ENCODE data around the gene NKD2. TPM values are rescaled to one million over a fixed set of nuclear protein-coding genes. Genes with fewer than 3 reads are reported as not detected.

Gene NKD2
- total and polyA plus RNA-seq, 2 experiments from 2014 or later = 9.0 to 11.9 TPM

DNA sequence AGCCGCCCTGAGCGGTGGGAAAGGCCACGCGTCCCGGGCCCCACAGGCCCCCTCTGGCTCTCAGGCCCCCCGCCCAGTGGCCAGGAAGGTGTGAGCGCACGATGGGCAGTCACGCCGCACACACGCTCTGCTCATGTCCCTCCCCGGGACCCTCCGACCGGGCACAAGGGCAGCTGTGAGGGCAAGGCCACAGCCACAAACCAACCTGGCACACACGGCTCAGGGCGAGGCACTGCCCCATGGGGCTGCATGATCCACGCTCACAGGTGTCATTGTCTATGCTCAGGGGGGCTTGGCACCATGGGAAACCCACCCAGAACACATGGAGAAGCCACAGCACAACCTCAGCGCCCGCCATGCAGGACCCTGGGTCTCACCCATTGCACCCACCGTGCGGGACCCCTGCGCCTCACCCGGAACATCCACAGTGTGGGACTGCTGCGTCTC lies 52.0 kb downstream of the NKD2 start:
- ATAC-seq = no peak
- peaks cover 2% of the 10 kb centered on the region for H3K27me3 Mint-ChIP-seq (ENCODE audit: insufficient read depth, low read depth, poor library complexity)
- Histone ChIP-seq H4K20me1 (replicated peaks; ENCODE audit: insufficient read depth) (no peaks in the 10 kb centered on the region), H3K4me3 (no peak overlapping the region), H3K79me2 (replicated peaks; ENCODE audit: insufficient read depth) (no peaks in the 10 kb centered on the region), H3K9me2 (ENCODE audit: insufficient read depth) (no peaks in the 10 kb centered on the region), H3K4me2 (no peak overlapping the region), H3K27ac (ENCODE audit: low read depth) (no peak overlapping the region), H3K27me3 (ENCODE audit: insufficient read depth) (no peaks in the 10 kb centered on the region), H3K36me3 (ENCODE audit: insufficient read depth) (no peaks in the 10 kb centered on the region), H3F3A (replicated peaks; ENCODE audit: low read depth) (no peaks in the 10 kb centered on the region), H2AFZ (no peak overlapping the region), H3K4me1 (ENCODE audit: insufficient read depth) (no peaks in the 10 kb centered on the region)
- H3K4me3 Mint-ChIP-seq = no peak overlapping the region
- H3K27ac Mint-ChIP-seq = no peak overlapping the region
- peaks cover 21% of the 10 kb centered on the region for H3K36me3 Mint-ChIP-seq (ENCODE audit: low read depth)
- H3K4me1 Mint-ChIP-seq = no peaks in the 10 kb centered on the region
- TF ChIP-seq, protein P1, sequence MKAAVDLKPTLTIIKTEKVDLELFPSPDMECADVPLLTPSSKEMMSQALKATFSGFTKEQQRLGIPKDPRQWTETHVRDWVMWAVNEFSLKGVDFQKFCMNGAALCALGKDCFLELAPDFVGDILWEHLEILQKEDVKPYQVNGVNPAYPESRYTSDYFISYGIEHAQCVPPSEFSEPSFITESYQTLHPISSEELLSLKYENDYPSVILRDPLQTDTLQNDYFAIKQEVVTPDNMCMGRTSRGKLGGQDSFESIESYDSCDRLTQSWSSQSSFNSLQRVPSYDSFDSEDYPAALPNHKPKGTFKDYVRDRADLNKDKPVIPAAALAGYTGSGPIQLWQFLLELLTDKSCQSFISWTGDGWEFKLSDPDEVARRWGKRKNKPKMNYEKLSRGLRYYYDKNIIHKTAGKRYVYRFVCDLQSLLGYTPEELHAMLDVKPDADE (IDR thresholded peaks at IDR 0.05) = no peak
- TF ChIP-seq CREB1 (CRISPR knock-in tag; IDR thresholded peaks at IDR 0.05; ENCODE audit: low read depth) (no peak), NANOG (IDR thresholded peaks at IDR 0.05; ENCODE audit: borderline replicate concordance) (no peak), STAT1 (IDR thresholded peaks at IDR 0.05; ENCODE audit: unreplicated experiment) (no peak), EZH2 (IDR thresholded peaks at IDR 0.05; ENCODE audit: low read depth, unreplicated experiment) (no peak), JUNB (IDR thresholded peaks at IDR 0.05; ENCODE audit: unreplicated experiment) (no peak), ZNF114 (CRISPR knock-in tag; IDR thresholded peaks at IDR 0.05) (no peak), EZH2phosphoT487 (IDR thresholded peaks at IDR 0.05; ENCODE audit: unreplicated experiment) (no peak), POLR2AphosphoS5 (IDR thresholded peaks at IDR 0.05; ENCODE audit: low read depth) (no peak), ZNF331 (CRISPR knock-in tag; IDR thresholded peaks at IDR 0.05; ENCODE audit: low read depth) (no peak)
- TF ChIP-seq, protein P2, sequence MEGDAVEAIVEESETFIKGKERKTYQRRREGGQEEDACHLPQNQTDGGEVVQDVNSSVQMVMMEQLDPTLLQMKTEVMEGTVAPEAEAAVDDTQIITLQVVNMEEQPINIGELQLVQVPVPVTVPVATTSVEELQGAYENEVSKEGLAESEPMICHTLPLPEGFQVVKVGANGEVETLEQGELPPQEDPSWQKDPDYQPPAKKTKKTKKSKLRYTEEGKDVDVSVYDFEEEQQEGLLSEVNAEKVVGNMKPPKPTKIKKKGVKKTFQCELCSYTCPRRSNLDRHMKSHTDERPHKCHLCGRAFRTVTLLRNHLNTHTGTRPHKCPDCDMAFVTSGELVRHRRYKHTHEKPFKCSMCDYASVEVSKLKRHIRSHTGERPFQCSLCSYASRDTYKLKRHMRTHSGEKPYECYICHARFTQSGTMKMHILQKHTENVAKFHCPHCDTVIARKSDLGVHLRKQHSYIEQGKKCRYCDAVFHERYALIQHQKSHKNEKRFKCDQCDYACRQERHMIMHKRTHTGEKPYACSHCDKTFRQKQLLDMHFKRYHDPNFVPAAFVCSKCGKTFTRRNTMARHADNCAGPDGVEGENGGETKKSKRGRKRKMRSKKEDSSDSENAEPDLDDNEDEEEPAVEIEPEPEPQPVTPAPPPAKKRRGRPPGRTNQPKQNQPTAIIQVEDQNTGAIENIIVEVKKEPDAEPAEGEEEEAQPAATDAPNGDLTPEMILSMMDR (conservative IDR thresholded peaks at IDR 0.05; ENCODE audit: low read depth in 2 of 2) = no peak
- TF ChIP-seq, protein P3, sequence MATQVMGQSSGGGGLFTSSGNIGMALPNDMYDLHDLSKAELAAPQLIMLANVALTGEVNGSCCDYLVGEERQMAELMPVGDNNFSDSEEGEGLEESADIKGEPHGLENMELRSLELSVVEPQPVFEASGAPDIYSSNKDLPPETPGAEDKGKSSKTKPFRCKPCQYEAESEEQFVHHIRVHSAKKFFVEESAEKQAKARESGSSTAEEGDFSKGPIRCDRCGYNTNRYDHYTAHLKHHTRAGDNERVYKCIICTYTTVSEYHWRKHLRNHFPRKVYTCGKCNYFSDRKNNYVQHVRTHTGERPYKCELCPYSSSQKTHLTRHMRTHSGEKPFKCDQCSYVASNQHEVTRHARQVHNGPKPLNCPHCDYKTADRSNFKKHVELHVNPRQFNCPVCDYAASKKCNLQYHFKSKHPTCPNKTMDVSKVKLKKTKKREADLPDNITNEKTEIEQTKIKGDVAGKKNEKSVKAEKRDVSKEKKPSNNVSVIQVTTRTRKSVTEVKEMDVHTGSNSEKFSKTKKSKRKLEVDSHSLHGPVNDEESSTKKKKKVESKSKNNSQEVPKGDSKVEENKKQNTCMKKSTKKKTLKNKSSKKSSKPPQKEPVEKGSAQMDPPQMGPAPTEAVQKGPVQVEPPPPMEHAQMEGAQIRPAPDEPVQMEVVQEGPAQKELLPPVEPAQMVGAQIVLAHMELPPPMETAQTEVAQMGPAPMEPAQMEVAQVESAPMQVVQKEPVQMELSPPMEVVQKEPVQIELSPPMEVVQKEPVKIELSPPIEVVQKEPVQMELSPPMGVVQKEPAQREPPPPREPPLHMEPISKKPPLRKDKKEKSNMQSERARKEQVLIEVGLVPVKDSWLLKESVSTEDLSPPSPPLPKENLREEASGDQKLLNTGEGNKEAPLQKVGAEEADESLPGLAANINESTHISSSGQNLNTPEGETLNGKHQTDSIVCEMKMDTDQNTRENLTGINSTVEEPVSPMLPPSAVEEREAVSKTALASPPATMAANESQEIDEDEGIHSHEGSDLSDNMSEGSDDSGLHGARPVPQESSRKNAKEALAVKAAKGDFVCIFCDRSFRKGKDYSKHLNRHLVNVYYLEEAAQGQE (IDR thresholded peaks at IDR 0.05; ENCODE audit: unreplicated experiment) = no peak
- TF ChIP-seq, protein P4, sequence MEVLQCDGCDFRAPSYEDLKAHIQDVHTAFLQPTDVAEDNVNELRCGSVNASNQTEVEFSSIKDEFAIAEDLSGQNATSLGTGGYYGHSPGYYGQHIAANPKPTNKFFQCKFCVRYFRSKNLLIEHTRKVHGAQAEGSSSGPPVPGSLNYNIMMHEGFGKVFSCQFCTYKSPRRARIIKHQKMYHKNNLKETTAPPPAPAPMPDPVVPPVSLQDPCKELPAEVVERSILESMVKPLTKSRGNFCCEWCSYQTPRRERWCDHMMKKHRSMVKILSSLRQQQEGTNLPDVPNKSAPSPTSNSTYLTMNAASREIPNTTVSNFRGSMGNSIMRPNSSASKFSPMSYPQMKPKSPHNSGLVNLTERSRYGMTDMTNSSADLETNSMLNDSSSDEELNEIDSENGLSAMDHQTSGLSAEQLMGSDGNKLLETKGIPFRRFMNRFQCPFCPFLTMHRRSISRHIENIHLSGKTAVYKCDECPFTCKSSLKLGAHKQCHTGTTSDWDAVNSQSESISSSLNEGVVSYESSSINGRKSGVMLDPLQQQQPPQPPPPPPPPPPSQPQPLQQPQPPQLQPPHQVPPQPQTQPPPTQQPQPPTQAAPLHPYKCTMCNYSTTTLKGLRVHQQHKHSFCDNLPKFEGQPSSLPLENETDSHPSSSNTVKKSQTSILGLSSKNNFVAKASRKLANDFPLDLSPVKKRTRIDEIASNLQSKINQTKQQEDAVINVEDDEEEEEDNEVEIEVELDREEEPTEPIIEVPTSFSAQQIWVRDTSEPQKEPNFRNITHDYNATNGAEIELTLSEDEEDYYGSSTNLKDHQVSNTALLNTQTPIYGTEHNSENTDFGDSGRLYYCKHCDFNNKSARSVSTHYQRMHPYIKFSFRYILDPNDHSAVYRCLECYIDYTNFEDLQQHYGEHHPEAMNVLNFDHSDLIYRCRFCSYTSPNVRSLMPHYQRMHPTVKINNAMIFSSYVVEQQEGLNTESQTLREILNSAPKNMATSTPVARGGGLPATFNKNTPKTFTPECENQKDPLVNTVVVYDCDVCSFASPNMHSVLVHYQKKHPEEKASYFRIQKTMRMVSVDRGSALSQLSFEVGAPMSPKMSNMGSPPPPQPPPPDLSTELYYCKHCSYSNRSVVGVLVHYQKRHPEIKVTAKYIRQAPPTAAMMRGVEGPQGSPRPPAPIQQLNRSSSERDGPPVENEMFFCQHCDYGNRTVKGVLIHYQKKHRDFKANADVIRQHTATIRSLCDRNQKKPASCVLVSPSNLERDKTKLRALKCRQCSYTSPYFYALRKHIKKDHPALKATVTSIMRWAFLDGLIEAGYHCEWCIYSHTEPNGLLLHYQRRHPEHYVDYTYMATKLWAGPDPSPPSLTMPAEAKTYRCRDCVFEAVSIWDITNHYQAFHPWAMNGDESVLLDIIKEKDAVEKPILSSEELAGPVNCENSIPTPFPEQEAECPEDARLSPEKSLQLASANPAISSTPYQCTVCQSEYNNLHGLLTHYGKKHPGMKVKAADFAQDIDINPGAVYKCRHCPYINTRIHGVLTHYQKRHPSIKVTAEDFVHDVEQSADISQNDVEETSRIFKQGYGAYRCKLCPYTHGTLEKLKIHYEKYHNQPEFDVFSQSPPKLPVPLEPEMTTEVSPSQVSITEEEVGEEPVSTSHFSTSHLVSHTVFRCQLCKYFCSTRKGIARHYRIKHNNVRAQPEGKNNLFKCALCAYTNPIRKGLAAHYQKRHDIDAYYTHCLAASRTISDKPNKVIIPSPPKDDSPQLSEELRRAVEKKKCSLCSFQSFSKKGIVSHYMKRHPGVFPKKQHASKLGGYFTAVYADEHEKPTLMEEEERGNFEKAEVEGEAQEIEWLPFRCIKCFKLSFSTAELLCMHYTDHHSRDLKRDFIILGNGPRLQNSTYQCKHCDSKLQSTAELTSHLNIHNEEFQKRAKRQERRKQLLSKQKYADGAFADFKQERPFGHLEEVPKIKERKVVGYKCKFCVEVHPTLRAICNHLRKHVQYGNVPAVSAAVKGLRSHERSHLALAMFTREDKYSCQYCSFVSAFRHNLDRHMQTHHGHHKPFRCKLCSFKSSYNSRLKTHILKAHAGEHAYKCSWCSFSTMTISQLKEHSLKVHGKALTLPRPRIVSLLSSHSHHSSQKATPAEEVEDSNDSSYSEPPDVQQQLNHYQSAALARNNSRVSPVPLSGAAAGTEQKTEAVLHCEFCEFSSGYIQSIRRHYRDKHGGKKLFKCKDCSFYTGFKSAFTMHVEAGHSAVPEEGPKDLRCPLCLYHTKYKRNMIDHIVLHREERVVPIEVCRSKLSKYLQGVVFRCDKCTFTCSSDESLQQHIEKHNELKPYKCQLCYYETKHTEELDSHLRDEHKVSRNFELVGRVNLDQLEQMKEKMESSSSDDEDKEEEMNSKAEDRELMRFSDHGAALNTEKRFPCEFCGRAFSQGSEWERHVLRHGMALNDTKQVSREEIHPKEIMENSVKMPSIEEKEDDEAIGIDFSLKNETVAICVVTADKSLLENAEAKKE (CRISPR knock-in tag; IDR thresholded peaks at IDR 0.05) = no peak
- no peaks in the 10 kb centered on the region for H3K9me3 Mint-ChIP-seq
- DNase-seq (ENCODE audit: low spot score) = no peak

Measured in GM23338 (cell line).